Mucosa of stomach (tissue), 1 donor: ENCODE results near the gene GTF2H4.
"Not testable (repeated sequence)": the region's sequence is repeated elsewhere in the genome, so short reads cannot be mapped to it uniquely, and the experiment has no call there.

Experiments
- H3K27me3 ChIP-seq: one replicate; pipeline ENCODE4 v1.7.0; 2013; ENCODE audit warnings: mild to moderate bottlenecking, low read length; ENCODE audit not compliant: control insufficient read depth, insufficient read depth
- H3K36me3 ChIP-seq: one replicate; pipeline ENCODE4 v1.7.0; 2013; ENCODE audit warnings: low read length; ENCODE audit not compliant: control insufficient read depth, insufficient read depth
- H3K4me1 ChIP-seq: one replicate; pipeline ENCODE4 v1.7.0; 2013; ENCODE audit warnings: mild to moderate bottlenecking, low read length; ENCODE audit not compliant: control insufficient read depth, insufficient read depth
- H3K4me3 ChIP-seq: one replicate; pipeline ENCODE4 v1.7.0; 2013; ENCODE audit warnings: low read length
- H3K9ac ChIP-seq: one replicate; pipeline ENCODE4 v1.7.0; 2013; ENCODE audit warnings: mild to moderate bottlenecking, low read length, moderate library complexity
- H3K9me3 ChIP-seq: one replicate; pipeline ENCODE4 v1.7.0; 2013; ENCODE audit warnings: mild to moderate bottlenecking, low read length, moderate library complexity; ENCODE audit not compliant: control insufficient read depth
- donor health status: Pancreatic carcinoma.

The GTF2H4 gene

GRCh38 chr6:30903236-30903635, 4.8 kb upstream of the GTF2H4 start:
- no peak overlapping the region for H3K4me3 ChIP-seq
- no peaks in the 10 kb centered on the region for H3K27me3 ChIP-seq
- peaks cover 6% of the 10 kb centered on the region for H3K4me1 ChIP-seq

DNA sequence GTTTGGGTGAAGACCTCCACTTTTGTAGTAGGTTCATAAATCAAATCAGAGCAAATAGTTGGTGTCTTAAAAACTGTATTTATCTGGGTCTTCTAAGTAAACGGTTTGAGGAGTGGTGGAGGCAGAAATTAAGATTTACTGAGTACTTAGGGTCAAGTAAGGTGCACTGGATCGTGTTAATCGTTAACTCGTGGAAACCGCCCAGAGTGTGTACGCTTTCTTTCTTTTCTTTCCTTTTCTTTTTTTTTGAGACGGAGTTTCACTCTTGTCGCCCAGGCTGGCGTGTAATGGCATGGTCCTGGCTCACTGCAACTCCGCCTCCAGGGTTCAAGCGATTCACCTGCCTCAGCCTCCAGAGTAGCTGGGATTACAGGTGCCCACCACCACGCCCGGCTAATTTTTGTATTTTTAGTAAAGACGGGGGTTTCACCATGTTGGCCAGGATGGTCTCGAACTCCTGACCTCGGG, 683 bp upstream of the GTF2H4 start:
- not testable (repeated sequence) for H3K36me3 ChIP-seq, H3K9me3 ChIP-seq, H3K27me3 ChIP-seq
- peak overlapping the region; percentile 82 for H3K9ac ChIP-seq
- peaks cover 12% of the 10 kb centered on the region for H3K4me1 ChIP-seq
- peak overlapping the region; percentile 95 for H3K4me3 ChIP-seq

More at GRCh38 chr6:30903236-30903635, 4.8 kb upstream of the GTF2H4 start:
- Histone ChIP-seq H3K36me3 (peaks cover 14% of the 10 kb centered on the region), H3K9ac (no peak overlapping the region), H3K9me3 (no peaks in the 10 kb centered on the region)

GRCh38 chr6:30908700-30909099, 693 bp downstream of the GTF2H4 start:
- Histone ChIP-seq H3K4me1 (peaks cover 16% of the 10 kb centered on the region), H3K36me3 (peaks cover 7% of the 10 kb centered on the region), H3K4me3 (peak overlapping the region; percentile 95), H3K9me3 (no peaks in the 10 kb centered on the region), H3K9ac (peak overlapping the region; percentile 82), H3K27me3 (no peaks in the 10 kb centered on the region)

- H3K36me3 ChIP-seq, H3K4me3 ChIP-seq, H3K9me3 ChIP-seq, H3K27me3 ChIP-seq, H3K9ac ChIP-seq: not testable (repeated sequence)
- H3K4me1 ChIP-seq, result peaks cover 29% of the 10 kb centered on the region
Observed at GRCh38 chr6:30910473-30910872, 2.5 kb downstream of the GTF2H4 start.

DNA sequence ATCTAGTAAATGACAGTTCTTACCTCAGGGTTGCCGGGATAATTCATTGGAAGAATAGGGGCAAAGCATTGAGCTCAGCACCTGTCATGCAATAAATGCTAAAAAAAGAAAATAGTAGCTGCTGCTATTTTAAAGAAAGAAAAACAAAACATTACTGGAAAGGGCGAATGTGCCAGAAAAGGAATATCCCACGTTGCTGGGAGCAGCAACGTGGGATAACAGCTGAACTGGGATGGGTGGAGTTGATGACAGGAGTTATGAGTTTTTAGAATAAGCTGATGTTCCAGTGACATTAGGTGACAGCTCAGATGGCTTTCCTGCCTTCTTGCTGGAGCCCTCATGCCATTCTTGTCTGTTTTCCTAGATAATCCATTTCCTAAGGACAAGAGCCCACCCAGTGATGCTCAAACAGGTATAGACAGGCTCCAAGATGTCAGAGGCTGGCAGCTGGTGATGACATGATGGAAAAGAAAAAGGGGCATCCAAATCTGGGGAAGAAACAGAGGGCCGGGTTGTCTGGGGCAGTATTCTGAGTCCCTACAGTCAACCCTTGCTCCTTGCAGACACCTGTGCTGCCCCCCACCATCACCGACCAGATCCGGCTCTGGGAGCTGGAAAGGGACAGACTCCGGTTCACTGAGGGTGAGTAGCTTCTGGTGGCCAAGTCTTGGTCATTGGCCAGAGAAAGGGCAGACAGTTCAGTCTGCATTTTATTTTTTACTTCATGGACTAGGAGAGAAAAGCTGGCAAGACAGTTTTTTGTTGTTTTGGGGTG, 4.9 kb downstream of the GTF2H4 start:
- Histone ChIP-seq H3K4me3 (no peak overlapping the region), H3K4me1 (peaks cover 35% of the 10 kb centered on the region), H3K36me3 (peaks cover 15% of the 10 kb centered on the region), H3K9ac (peak overlapping the region; percentile 84), H3K27me3 (no peaks in the 10 kb centered on the region), H3K9me3 (no peaks in the 10 kb centered on the region)

GRCh38 chr6:30913721-30914075, 5.7 kb downstream of the GTF2H4 start:
- H3K9me3 ChIP-seq, result no peaks in the 10 kb centered on the region
- H3K9ac ChIP-seq, result peak overlapping the region; percentile 84
- H3K36me3 ChIP-seq, result peaks cover 18% of the 10 kb centered on the region
- peaks cover 32% of the 10 kb centered on the region for H3K4me1 ChIP-seq
- peak overlapping the region; percentile 28 for H3K4me3 ChIP-seq
- no peaks in the 10 kb centered on the region for H3K27me3 ChIP-seq

GRCh38 chr6:30914076-30914853, 6.3 kb downstream of the GTF2H4 start, which contains the start of gene VARS2:
VARS2 (plus strand) TSS chr6:30914238; CDS start chr6:30914837, 599 bp downstream.
- Histone ChIP-seq H3K36me3 (peaks cover 18% of the 10 kb centered on the region), H3K9ac (peak within 1 kb of the TSS; percentile 84), H3K9me3 (no peaks in the 10 kb centered on the region), H3K4me3 (peak within 1 kb of the TSS; percentile 65), H3K4me1 (peaks cover 29% of the 10 kb centered on the region), H3K27me3 (no peaks in the 10 kb centered on the region)

DNA sequence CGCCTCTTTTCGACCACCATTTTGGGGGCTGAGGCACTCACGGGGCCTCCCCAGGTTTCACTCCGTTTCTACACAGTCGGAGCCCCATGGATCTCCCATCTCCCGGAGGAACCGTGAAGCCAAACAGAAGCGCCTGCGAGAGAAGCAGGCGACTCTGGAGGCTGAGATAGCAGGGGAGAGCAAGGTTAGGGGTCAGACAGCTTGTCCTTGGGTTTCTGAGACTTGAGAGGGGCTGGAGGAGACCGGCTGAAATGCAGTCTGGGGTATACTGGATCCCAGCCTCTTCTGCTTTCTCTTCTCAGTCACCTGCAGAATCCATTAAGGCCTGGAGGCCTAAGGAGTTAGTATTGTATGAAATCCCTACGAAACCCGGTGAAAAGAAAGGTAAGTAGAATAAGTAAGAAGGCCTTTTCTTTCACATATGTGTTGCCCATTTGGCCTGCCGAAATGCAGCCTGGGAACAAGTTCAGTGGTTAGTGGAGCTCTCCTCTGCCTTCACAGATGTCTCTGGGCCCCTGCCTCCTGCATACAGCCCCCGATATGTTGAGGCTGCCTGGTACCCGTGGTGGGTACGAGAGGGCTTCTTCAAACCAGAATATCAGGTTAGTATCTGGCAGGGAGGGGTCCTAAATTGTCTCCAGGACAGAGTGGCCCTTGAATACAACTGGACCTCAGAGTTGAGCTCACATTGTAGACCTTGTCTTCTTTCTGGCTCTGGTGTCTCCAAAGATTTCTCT, 7.0 kb downstream of the GTF2H4 start:
- peaks cover 24% of the 10 kb centered on the region for H3K36me3 ChIP-seq
- peak overlapping the region; percentile 65 for H3K4me3 ChIP-seq
- no peaks in the 10 kb centered on the region for H3K9me3 ChIP-seq
- peak overlapping the region; percentile 84 for H3K9ac ChIP-seq
- H3K27me3 ChIP-seq, result no peaks in the 10 kb centered on the region
- peaks cover 29% of the 10 kb centered on the region for H3K4me1 ChIP-seq

GRCh38 chr6:30915591-30915946, 7.6 kb downstream of the GTF2H4 start:
- H3K27me3 ChIP-seq, result no peaks in the 10 kb centered on the region
- peak overlapping the region; percentile 84 for H3K9ac ChIP-seq
- H3K36me3 ChIP-seq, result peaks cover 30% of the 10 kb centered on the region
- H3K9me3 ChIP-seq, result no peaks in the 10 kb centered on the region
- H3K4me1 ChIP-seq, result peaks cover 29% of the 10 kb centered on the region
- H3K4me3 ChIP-seq, result no peak overlapping the region

DNA sequence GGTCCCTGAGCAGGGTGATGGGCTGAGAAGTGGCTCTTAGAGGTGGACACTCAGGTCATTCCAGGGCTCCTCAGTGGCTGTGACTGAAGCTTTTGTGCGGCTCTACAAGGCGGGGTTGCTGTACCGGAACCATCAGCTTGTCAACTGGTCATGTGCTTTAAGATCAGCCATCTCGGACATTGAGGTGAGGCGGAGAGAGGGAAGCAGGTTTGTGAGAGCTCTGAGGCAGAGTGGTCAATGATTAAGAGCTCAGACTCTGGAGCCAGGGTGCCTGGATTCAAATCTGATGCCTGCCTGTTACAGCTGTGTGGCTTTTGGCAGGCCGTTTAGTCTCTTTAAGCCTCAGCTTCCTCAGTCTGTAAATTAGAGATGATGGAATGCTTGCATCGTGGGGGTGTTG, 9.0 kb downstream of the GTF2H4 start:
- Histone ChIP-seq H3K36me3 (peaks cover 31% of the 10 kb centered on the region), H3K4me1 (peaks cover 29% of the 10 kb centered on the region), H3K9ac (peak overlapping the region; percentile 26), H3K9me3 (no peaks in the 10 kb centered on the region), H3K27me3 (no peaks in the 10 kb centered on the region), H3K4me3 (no peak overlapping the region)

DNA sequence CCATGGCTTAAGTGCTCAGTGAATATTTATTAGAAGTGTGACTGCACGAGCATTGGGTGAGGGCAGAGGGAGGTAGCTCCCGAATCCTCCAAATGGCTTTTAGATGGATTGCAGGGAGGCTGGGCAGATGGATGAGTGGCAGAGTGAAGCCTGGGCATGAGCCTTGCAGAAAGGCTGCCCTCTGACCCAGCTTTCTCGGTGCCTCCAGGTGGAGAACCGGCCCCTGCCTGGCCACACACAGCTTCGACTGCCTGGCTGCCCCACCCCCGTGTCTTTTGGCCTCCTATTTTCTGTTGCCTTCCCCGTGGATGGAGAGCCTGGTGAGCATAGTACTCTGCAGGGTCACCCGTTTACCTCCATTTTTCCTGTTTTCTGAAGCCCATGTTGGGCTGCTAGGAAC, 9.5 kb downstream of the GTF2H4 start:
- Histone ChIP-seq H3K4me1 (peaks cover 29% of the 10 kb centered on the region), H3K27me3 (no peaks in the 10 kb centered on the region), H3K9ac (no peak overlapping the region), H3K36me3 (peaks cover 31% of the 10 kb centered on the region), H3K4me3 (no peak overlapping the region), H3K9me3 (no peaks in the 10 kb centered on the region)

GRCh38 chr6:30918670-30919069, 10.7 kb downstream of the GTF2H4 start:
- no peak overlapping the region for H3K4me3 ChIP-seq
- H3K36me3 ChIP-seq, result peaks cover 31% of the 10 kb centered on the region
- H3K9me3 ChIP-seq, result no peaks in the 10 kb centered on the region
- H3K4me1 ChIP-seq, result peaks cover 25% of the 10 kb centered on the region
- no peak overlapping the region for H3K9ac ChIP-seq
- no peaks in the 10 kb centered on the region for H3K27me3 ChIP-seq
